ENCODE data around the gene NPTN. TPM values are rescaled to one million over a fixed set of nuclear protein-coding genes. Genes with fewer than 3 reads are reported as not detected.
"Not testable (repeated sequence)": the region's sequence is repeated elsewhere in the genome, so short reads cannot be mapped to it uniquely, and the experiment has no call there.

Gene NPTN
- total RNA-seq, 4 donors from 2014 or later, result 81.6 to 125 (median 92.4) TPM

- Histone ChIP-seq H3K9me3 (no peaks in the 10 kb centered on the region), H3K36me3 (no peaks in the 10 kb centered on the region), H3K4me1 (peaks cover 0 to 30% (median 0%) of the 10 kb centered on the region in 3 donors), H3K27ac (no peak overlapping the region), H3K4me3 (no peak overlapping the region), H3K27me3 (peaks cover 0 to 23% (median 0%) of the 10 kb centered on the region in 4 donors)
- WGBS, 2 donors, result 34 to 44% methylated on average over 3 of the region's 3 CpGs
- intact Hi-C loops (cut with DNase I), result no loop called here
- TF ChIP-seq POLR2A (IDR thresholded peaks at IDR 0.05), result no peak
- TF ChIP-seq, protein P1, sequence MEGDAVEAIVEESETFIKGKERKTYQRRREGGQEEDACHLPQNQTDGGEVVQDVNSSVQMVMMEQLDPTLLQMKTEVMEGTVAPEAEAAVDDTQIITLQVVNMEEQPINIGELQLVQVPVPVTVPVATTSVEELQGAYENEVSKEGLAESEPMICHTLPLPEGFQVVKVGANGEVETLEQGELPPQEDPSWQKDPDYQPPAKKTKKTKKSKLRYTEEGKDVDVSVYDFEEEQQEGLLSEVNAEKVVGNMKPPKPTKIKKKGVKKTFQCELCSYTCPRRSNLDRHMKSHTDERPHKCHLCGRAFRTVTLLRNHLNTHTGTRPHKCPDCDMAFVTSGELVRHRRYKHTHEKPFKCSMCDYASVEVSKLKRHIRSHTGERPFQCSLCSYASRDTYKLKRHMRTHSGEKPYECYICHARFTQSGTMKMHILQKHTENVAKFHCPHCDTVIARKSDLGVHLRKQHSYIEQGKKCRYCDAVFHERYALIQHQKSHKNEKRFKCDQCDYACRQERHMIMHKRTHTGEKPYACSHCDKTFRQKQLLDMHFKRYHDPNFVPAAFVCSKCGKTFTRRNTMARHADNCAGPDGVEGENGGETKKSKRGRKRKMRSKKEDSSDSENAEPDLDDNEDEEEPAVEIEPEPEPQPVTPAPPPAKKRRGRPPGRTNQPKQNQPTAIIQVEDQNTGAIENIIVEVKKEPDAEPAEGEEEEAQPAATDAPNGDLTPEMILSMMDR (IDR thresholded peaks at IDR 0.05), result no peak
- DNase-seq, result no peak
Observed at GRCh38 chr15:73650416-73651126, 17.4 kb upstream of the NPTN start.

DNA sequence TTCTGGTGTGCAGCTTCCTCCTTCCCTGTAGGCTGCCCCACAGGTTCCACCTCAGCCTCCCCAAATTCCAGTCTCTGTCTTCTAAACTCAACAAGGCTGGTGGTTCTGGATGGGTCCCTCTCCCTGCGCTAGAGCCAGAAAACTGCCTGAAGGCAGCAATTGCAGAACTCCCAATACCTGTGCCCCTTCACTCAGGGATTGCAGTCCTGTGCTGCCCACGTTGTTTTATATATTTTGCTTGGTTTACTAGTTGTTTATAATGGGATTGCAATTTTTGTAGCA is 14.8 kb upstream of the NPTN start:
- Histone ChIP-seq H3K36me3 (no peaks in the 10 kb centered on the region), H3K27me3 (peaks cover 0 to 23% (median 0%) of the 10 kb centered on the region in 4 donors), H3K4me3 (no peak overlapping the region), H3K27ac (peak overlapping the region in 3 of 4 donors; percentile 33 to 57 (median 40)), H3K9me3 (no peaks in the 10 kb centered on the region), H3K4me1 (peaks cover 0 to 30% (median 0%) of the 10 kb centered on the region in 3 donors)
- intact Hi-C loops (cut with DNase I), result no loop called here
- WGBS, 2 donors, result 53 to 60% methylated on average over 2 of the region's 2 CpGs
- no peak for DNase-seq
- TF ChIP-seq, protein P1 (IDR thresholded peaks at IDR 0.05), result no peak
- no peak for TF ChIP-seq POLR2A (IDR thresholded peaks at IDR 0.05)

- Histone ChIP-seq H3K9me3 (no peaks in the 10 kb centered on the region), H3K36me3 (no peaks in the 10 kb centered on the region), H3K27ac (peak overlapping the region in 3 of 4 donors; percentile 33 to 62 (median 57)), H3K4me1 (peaks cover 0 to 30% (median 0%) of the 10 kb centered on the region in 3 donors), H3K27me3 (peaks cover 0 to 23% (median 0%) of the 10 kb centered on the region in 4 donors), H3K4me3 (no peak overlapping the region)
- intact Hi-C loops (cut with DNase I), result no loop called here
- no peak for TF ChIP-seq POLR2A (IDR thresholded peaks at IDR 0.05)
- TF ChIP-seq, protein P1 (IDR thresholded peaks at IDR 0.05), result no peak
- WGBS, 2 donors, result 30 to 48% methylated on average over 6 of the region's 6 CpGs
- no peak for DNase-seq
Observed at GRCh38 chr15:73647259-73648013, 14.2 kb upstream of the NPTN start.

DNA sequence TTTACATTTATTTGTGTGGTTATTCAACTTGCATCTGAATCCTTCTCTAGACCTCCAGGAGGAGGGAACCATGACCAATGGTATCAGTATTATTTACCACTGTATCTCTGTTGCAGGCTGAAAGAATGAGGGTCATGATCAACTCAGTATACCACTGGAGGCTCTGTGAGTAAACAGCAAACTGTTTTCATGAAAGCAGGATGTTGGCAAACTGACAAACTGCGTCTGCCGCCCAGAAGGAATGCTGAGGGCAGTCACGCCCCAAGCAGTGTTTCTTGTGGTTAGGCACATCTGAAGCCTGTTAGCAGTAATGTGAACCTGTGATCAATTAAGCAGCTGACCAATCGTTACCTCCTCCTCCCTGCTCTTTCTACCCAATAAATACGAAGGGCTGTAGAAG is 6.3 kb upstream of the NPTN start:
- not testable (repeated sequence) for H3K9me3 ChIP-seq, H3K27ac ChIP-seq, DNase-seq, H3K4me3 ChIP-seq, H3K36me3 ChIP-seq
- peaks cover 0 to 33% (median 0%) of the 10 kb centered on the region in 4 donors for H3K27me3 ChIP-seq
- H3K4me1 ChIP-seq, result peaks cover 2 to 12% (median 3%) of the 10 kb centered on the region in 3 donors
- 65% methylated on average over 3 to 5 of the region's 5 CpGs for WGBS, 2 donors
- intact Hi-C loops (cut with DNase I), result loop anchor here (5.0 kb wide), 2 partner anchors 58 to 77 kb away; no protein-coding TSS in a partner anchor

GRCh38 chr15:73637527-73637926 is 4.3 kb upstream of the NPTN start:
- DNase-seq, result no peak
- TF ChIP-seq POLR2A (IDR thresholded peaks at IDR 0.05), result no peak
- TF ChIP-seq, protein P1 (IDR thresholded peaks at IDR 0.05), result no peak
- Histone ChIP-seq H3K4me3 (no peak overlapping the region), H3K9me3 (peaks cover 0 to 3% (median 0%) of the 10 kb centered on the region in 3 donors), H3K27ac (no peak overlapping the region), H3K4me1 (peaks cover 10 to 22% (median 12%) of the 10 kb centered on the region in 3 donors), H3K36me3 (no peaks in the 10 kb centered on the region), H3K27me3 (peaks cover 0 to 33% (median 0%) of the 10 kb centered on the region in 4 donors)
- 30 to 49% methylated on average over 2 of the region's 2 CpGs for WGBS, 2 donors
- intact Hi-C loops (cut with DNase I), result loop anchor here (5.0 kb wide), 2 partner anchors 60 to 75 kb away; no protein-coding TSS in a partner anchor
